IMR-90 (cell line): Measurements from ENCODE around the gene MTAP. TPM values are rescaled to one million over a fixed set of nuclear protein-coding genes. Genes with fewer than 3 reads are reported as not detected.

Experiments
- ATAC-seq: fragments of 200-7000 bp; cut with Tn5 transposase; 2 replicates; pipeline ENCODE4 v1.9.1; 2020; ENCODE audit warnings: low read depth, mild to moderate bottlenecking, moderate library complexity
- BruUV-seq: library from RNA; stranded (reverse); fragments of 400-500 nt; replicated peaks from 2 replicates; lab custom pipeline; 2021; lab: Mats Ljungman, UMichigan
- CTCF ChIA-PET: fragments of 300-600 bp; formaldehyde crosslinking; extraction: SDS; loops from one replicate; lab custom pipeline; 2021; ENCODE audit warnings: antibody characterized with exemption; lab: Yijun Ruan, JAX
- POLR2A ChIA-PET: fragments of 300-600 bp; sonication (Branson Sonifier 250); formaldehyde crosslinking; loops from one replicate; lab custom pipeline; 2022; ENCODE audit warnings: antibody characterized with exemption; ENCODE audit not compliant: unreplicated experiment; lab: Charles Lee
- DNase-seq: peaks from one replicate; pipeline ENCODE4 v3.0.0; 2013
- H2AFZ ChIP-seq: replicated peaks from 2 replicates; pipeline ENCODE3; 2013; ENCODE audit warnings: low read length, mild to moderate bottlenecking; ENCODE audit not compliant: poor library complexity
- H2AK5ac ChIP-seq: 2 replicates; pipeline ENCODE4 v1.6.1; 2013; ENCODE audit warnings: low read depth, low read length, inconsistent platforms
- H2AK9ac ChIP-seq: replicated peaks from 2 replicates; pipeline ENCODE3; 2013; ENCODE audit warnings: mild to moderate bottlenecking, low read depth, low read length, moderate library complexity; ENCODE audit not compliant: poor library complexity
- H2BK120ac ChIP-seq: 2 replicates; pipeline ENCODE4 v1.6.1; 2013; ENCODE audit warnings: low read depth, low read length, inconsistent platforms
- H2BK15ac ChIP-seq: 3 replicates; pipeline ENCODE4 v1.6.1; 2013; ENCODE audit warnings: low read depth, low read length, inconsistent platforms
- H2BK20ac ChIP-seq: 2 replicates; pipeline ENCODE4 v1.6.1; 2013; ENCODE audit warnings: low read depth, mild to moderate bottlenecking, inconsistent platforms, low read length, moderate library complexity
- H2BK5ac ChIP-seq: 2 replicates; pipeline ENCODE4 v1.6.1; 2013; ENCODE audit warnings: mild to moderate bottlenecking, low read depth, low read length, inconsistent platforms; ENCODE audit not compliant: poor library complexity, severe bottlenecking
- H3K14ac ChIP-seq: replicated peaks from 2 replicates; pipeline ENCODE4 v1.6.1; 2013; ENCODE audit warnings: low read depth, low read length, inconsistent platforms
- H3K18ac ChIP-seq: 2 replicates; pipeline ENCODE4 v1.6.1; 2013; ENCODE audit warnings: low read depth, low read length, control low read depth
- H3K23ac ChIP-seq: 2 replicates; pipeline ENCODE4 v1.6.1; 2013; ENCODE audit warnings: low read depth, low read length, inconsistent platforms
- H3K27ac ChIP-seq: 2 replicates; pipeline ENCODE4 v1.5.1; 2013; ENCODE audit warnings: mild to moderate bottlenecking, control low read depth, low read length; ENCODE audit not compliant: insufficient read depth
- H3K27me3 ChIP-seq: 2 replicates; pipeline ENCODE4 v1.6.1; 2013; ENCODE audit warnings: low read length; ENCODE audit not compliant: control insufficient read depth, insufficient read depth
- H3K36me3 ChIP-seq: 2 replicates; pipeline ENCODE4 v1.6.1; 2013; ENCODE audit warnings: low read length, mixed read lengths; ENCODE audit not compliant: control insufficient read depth, insufficient read depth
- H3K4ac ChIP-seq: 2 replicates; pipeline ENCODE4 v1.6.1; 2013; ENCODE audit warnings: low read depth, low read length, inconsistent platforms
- H3K4me1 ChIP-seq: 2 replicates; pipeline ENCODE4 v1.6.1; 2013; ENCODE audit warnings: low read length, mixed read lengths; ENCODE audit not compliant: control insufficient read depth, insufficient read depth
- H3K4me2 ChIP-seq: 2 replicates; pipeline ENCODE4 v1.6.1; 2013; ENCODE audit warnings: low read depth, mild to moderate bottlenecking, control low read depth, low read length, moderate library complexity
- H3K4me3 ChIP-seq: 2 replicates; pipeline ENCODE4 v1.5.1; 2013; ENCODE audit warnings: low read depth, mild to moderate bottlenecking, control low read depth, low read length, moderate library complexity; ENCODE audit not compliant: insufficient read depth
- H3K56ac ChIP-seq: 2 replicates; pipeline ENCODE4 v1.6.1; 2013; ENCODE audit warnings: low read length, inconsistent platforms; ENCODE audit not compliant: insufficient read depth; ENCODE audit errors: extremely low read depth
- H3K79me1 ChIP-seq, 2 experiments: 2 replicates each; pipeline ENCODE4 v1.6.1; 2013; ENCODE audit warnings: low read length in 2 of 2, inconsistent platforms in 1 of 2, low read depth in 1 of 2
- H3K9ac ChIP-seq: 2 replicates; pipeline ENCODE4 v1.6.1; 2013; ENCODE audit warnings: low read depth, low read length, control low read depth
- H3K9me1 ChIP-seq: 2 replicates; pipeline ENCODE4 v1.6.1; 2013; ENCODE audit warnings: low read length, inconsistent platforms; ENCODE audit not compliant: insufficient read depth
- H3K9me3 ChIP-seq: 2 replicates; pipeline ENCODE4 v1.6.1; 2013; ENCODE audit warnings: low read length; ENCODE audit not compliant: control insufficient read depth, insufficient read depth
- H4K20me1 ChIP-seq: 2 replicates; pipeline ENCODE4 v1.6.1; 2013; ENCODE audit warnings: low read length, inconsistent platforms; ENCODE audit not compliant: insufficient read depth
- H4K5ac ChIP-seq: 2 replicates; pipeline ENCODE4 v1.6.1; 2013; ENCODE audit warnings: mild to moderate bottlenecking, low read depth, low read length, control low read depth
- H4K8ac ChIP-seq, 2 experiments: 2 replicates each; pipeline ENCODE4 v1.6.1; 2013; ENCODE audit warnings: low read depth in 2 of 2, low read length in 2 of 2, control low read depth in 1 of 2, inconsistent platforms in 1 of 2
- H4K91ac ChIP-seq: 2 replicates; pipeline ENCODE4 v1.6.1; 2013; ENCODE audit warnings: low read depth, low read length, inconsistent platforms; ENCODE audit not compliant: insufficient read depth
- MXI1 ChIP-seq: IDR thresholded peaks from 2 replicates; pipeline ENCODE4 v1.6.1; 2012; ENCODE audit warnings: low read depth, mild to moderate bottlenecking, low read length, moderate library complexity, borderline replicate concordance
- NFE2L2 ChIP-seq: fragments of 150-350 bp; IDR thresholded peaks from 2 replicates; pipeline ENCODE4 v1.6.1; 2016; ENCODE audit warnings: low read depth, mild to moderate bottlenecking, low read length
- WGBS, 2 experiments: methylation state at CpG; one replicate each; pipeline versions ENCODE4 v1.1.5 to v1.1.7; 2013; ENCODE audit warnings: missing lambda C conversion rate in 2 of 2; ENCODE audit not compliant: insufficient read length in 1 of 2; ENCODE audit errors: extremely low coverage in 2 of 2; 5-methylcytosine and 5-hydroxymethylcytosine counted together
- dilution Hi-C: fragments of 300-500 bp; cut with HindIII; formaldehyde crosslinking; loops from one replicate; pipeline ENCODE4 v1.14.3; 2018; ENCODE audit warnings: low sequenced_read_pairs; ENCODE audit not compliant: unreplicated experiment
- in situ Hi-C: fragments of 300-500 bp; cut with MboI; formaldehyde crosslinking; loops from 3 replicates; pipeline ENCODE4 v1.14.3; 2019; ENCODE audit warnings: low sequenced_read_pairs, inconsistent platforms, mixed read lengths
- intact Hi-C: fragments of 100-400 bp; cut with micrococcal nuclease; formaldehyde crosslinking; loops from 2 replicates; pipeline ENCODE4 v1.10.0; 2022
- polyA plus RNA-seq, 3 experiments: library from polyadenylated mRNA; depleted of rRNA; stranded (reverse); fragments of >200 nt; gene quantifications; 2 replicates each; pipeline ENCODE4 v1.2.3, GENCODE V29; 2012; ENCODE audit warnings: low replicate concordance in 1 of 3
- total RNA-seq: library from RNA; depleted of rRNA; stranded (reverse); fragments of >200 nt; gene quantifications from 2 replicates; pipeline ENCODE4 v1.2.3, GENCODE V29; 2012

The MTAP gene
- total and polyA plus RNA-seq, 2 of the 4 experiments (the other 2 are of a cell fraction), result 15.7 to 50.9 TPM

DNA sequence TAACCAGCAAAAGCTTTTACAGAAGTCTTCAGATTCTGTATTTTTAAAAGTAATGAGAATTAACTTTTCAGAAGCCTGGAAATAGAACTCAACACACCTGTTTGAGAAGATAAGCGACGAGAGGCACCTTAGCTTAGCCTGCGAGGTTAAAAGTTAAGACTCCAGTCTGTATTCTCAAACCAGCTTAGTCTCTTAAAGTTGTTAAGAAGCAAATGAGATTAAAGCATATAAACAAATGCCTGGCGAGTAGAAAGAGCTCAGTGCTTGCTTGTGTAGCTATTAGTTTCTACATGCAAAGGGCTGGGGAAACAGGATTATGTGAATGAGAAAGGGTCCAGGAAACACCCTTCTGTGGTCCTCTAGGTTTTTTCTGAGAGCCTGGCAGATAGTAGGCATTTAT is 51.7 kb downstream of the MTAP start:
- Histone ChIP-seq H3K79me1 (peaks cover 14 to 26% of the 10 kb centered on the region in 2 experiments), H3K4me1 (peaks cover 9% of the 10 kb centered on the region), H3K36me3 (peaks cover 17% of the 10 kb centered on the region), H4K8ac (no peak overlapping the region), H4K5ac (no peak overlapping the region), H3K23ac (no peak overlapping the region), H2BK120ac (no peak overlapping the region), H2BK20ac (no peak overlapping the region), H3K18ac (no peak overlapping the region), H3K27ac (no peak overlapping the region), H3K27me3 (no peaks in the 10 kb centered on the region), H2BK15ac (no peak overlapping the region), H2BK5ac (no peak overlapping the region), H3K9ac (no peak overlapping the region), H3K4me2 (no peak overlapping the region), H2AK5ac (no peak overlapping the region), H3K4ac (no peak overlapping the region), H3K9me1 (0 out of 2 replicates have a peak, but pooled peaks cover 4% of the 10 kb centered on the region), H2AK9ac (no peak overlapping the region), H3K56ac (no peak overlapping the region), H3K14ac (no peak overlapping the region), H4K91ac (no peak overlapping the region), H4K20me1 (0 out of 2 replicates have a peak, but pooled peaks cover 5% of the 10 kb centered on the region), H3K9me3 (no peaks in the 10 kb centered on the region), H3K4me3 (no peak overlapping the region), H2AFZ (no peak overlapping the region)
- TF ChIP-seq NFE2L2, result no peak
- no peak for TF ChIP-seq MXI1
- DNase-seq, result no peak
- no TSS peak for BruUV-seq
- no CpG with 5 or more reads among the region's 4 CpGs for WGBS, 2 experiments
- dilution Hi-C loops (no loop called here), intact Hi-C loops (no loop called here), in situ Hi-C loops (no loop called here)
- ChIA-PET CTCF (interaction anchor here (1.0 to 1.1 kb wide), 2 partner anchors 18 to 384 kb away, joined by 3 to 4 read pairs; no protein-coding TSS in a partner anchor), POLR2A (interaction anchor here (1.0 kb wide), 1 partner anchor 18 kb away, joined by 3 read pairs; no protein-coding TSS in a partner anchor)
- ATAC-seq, result no peak
